Psoas muscle (tissue), 8 donors: ENCODE measurements around the gene LNPEP. TPM values are rescaled to one million over a fixed set of nuclear protein-coding genes. Genes with fewer than 3 reads are reported as not detected.

ENCODE experiments used
- ATAC-seq, 4 donors: fragments of 200-7000 bp; cut with Tn5 transposase; one replicate each; pipeline ENCODE4 v1.9.1; 2020; ENCODE audit warnings: moderate library complexity in 3 of 4, mild to moderate bottlenecking in 2 of 4
- DNase-seq, 2 donors: peaks; one replicate each; pipeline ENCODE4 v3.0.0-alpha.2; 2020
- H3K27ac ChIP-seq: fragments of 200-600 bp; one replicate; pipeline ENCODE4 v1.8.0; 2022
- H3K27me3 ChIP-seq, 3 donors: fragments of 200-600 bp in 1 of 3; one replicate each; pipeline versions ENCODE4 v1.6.1 to v1.8.0; 2013 to 2022; ENCODE audit warnings: low read length in 2 of 3, mild to moderate bottlenecking in 2 of 3, moderate library complexity in 1 of 3; ENCODE audit not compliant: insufficient read depth in 3 of 3
- H3K36me3 ChIP-seq, 2 donors: fragments of 200-600 bp in 1 of 2; one replicate each; pipeline versions ENCODE4 v1.6.1 to v1.8.0; 2013 to 2022; ENCODE audit warnings: low read depth in 1 of 2, mild to moderate bottlenecking in 1 of 2, moderate library complexity in 1 of 2; ENCODE audit not compliant: insufficient read depth in 1 of 2
- H3K4me1 ChIP-seq: fragments of 200-600 bp; one replicate; pipeline ENCODE4 v1.8.0; 2022
- H3K4me3 ChIP-seq: fragments of 200-600 bp; one replicate; pipeline ENCODE4 v1.8.0; 2022; ENCODE audit warnings: mild to moderate bottlenecking
- H3K9me3 ChIP-seq: fragments of 200-600 bp; one replicate; pipeline ENCODE4 v1.8.0; 2022
- CTCF ChIP-seq: fragments of 200-600 bp; IDR thresholded peaks from one replicate; pipeline ENCODE4 v1.8.0; 2022; ENCODE audit warnings: antibody characterized with exemption
- WGBS, 3 donors: extraction: QIAGEN DNeasy Blood & Tissue Kit; methylation state at CpG; one replicate each; pipeline versions ENCODE4 v1.1.6 to v1.1.7; 2013; 5-methylcytosine and 5-hydroxymethylcytosine counted together
- intact Hi-C, 2 donors: fragments of 100-400 bp; cut with DNase I; formaldehyde crosslinking; loops; one replicate each; pipeline versions ENCODE4 v1.11.0 to v1.14.2; 2022
- polyA plus RNA-seq, 3 donors: library from polyadenylated mRNA; stranded (reverse); fragments of 200-250 nt; gene quantifications; one replicate each; pipeline ENCODE4 v1.2.3, GENCODE V29; 2013
- total RNA-seq, 4 donors: library from RNA; stranded (reverse); fragmentation: NEBNext Ultra II Directional in 2 of 4; extraction: Animal tissue kit (Norgen Biotek cat#: 25700) in 2 of 4; gene quantifications; one replicate each; pipeline versions ENCODE4 v1.2.1 to v1.2.4, GENCODE V29; 2021 to 2023
- donor health status: healthy with polysubstance abuse.
- donor health status: DM: no; HTN: no; CAD: no; lungs with moderate emphysema.
- donor health status: Bipolar disorder and iron deficiency.
- donor health status: healthy.
- donor health status: DM: yes; HTN: yes; CAD: no.
- donor health status: DM: no; HTN: no; CAD: no.
- donor health status: DM: no; HTN: no; CAD: no.
- donor health status: DM: yes; HTN: yes; CAD: no.

LNPEP gene
- total and polyA plus RNA-seq, 7 donors: 4.1 to 62.8 (median 30.4) TPM

- Histone ChIP-seq H3K36me3 (peaks cover 0 to 38% of the 10 kb centered on the region in 2 donors), H3K4me3 (no peak overlapping the region), H3K9me3 (no peaks in the 10 kb centered on the region), H3K4me1 (no peaks in the 10 kb centered on the region), H3K27ac (no peak overlapping the region), H3K27me3 (no peaks in the 10 kb centered on the region)
- 83 to 92% (median 84%) methylated on average over 6 of the region's 6 CpGs for WGBS, 3 donors
- intact Hi-C loops: no loop called here
- DNase-seq: no peak
- peak; percentile 9 for TF ChIP-seq CTCF
- ATAC-seq: no peak
Measured at GRCh38 chr5:96901384-96901783, 34.5 kb upstream of the LNPEP start.

GRCh38 chr5:96901841-96902240, 34.0 kb upstream of the LNPEP start:
- DNase-seq (no peak), ATAC-seq (no peak)
- intact Hi-C loops: no loop called here
- no peak for TF ChIP-seq CTCF
- H3K36me3 ChIP-seq: peaks cover 0 to 35% of the 10 kb centered on the region in 2 donors
- WGBS, 3 donors: 90 to 93% (median 91%) methylated on average over 1 of the region's 1 CpG
- H3K27me3 ChIP-seq: no peaks in the 10 kb centered on the region
- no peaks in the 10 kb centered on the region for H3K4me1 ChIP-seq
- no peak overlapping the region for H3K4me3 ChIP-seq
- no peaks in the 10 kb centered on the region for H3K9me3 ChIP-seq
- no peak overlapping the region for H3K27ac ChIP-seq

GRCh38 chr5:96902876-96903275, 33.0 kb upstream of the LNPEP start:
- DNase-seq (no peak), ATAC-seq (no peak)
- intact Hi-C loops: no loop called here
- H3K36me3 ChIP-seq: peaks cover 0 to 31% of the 10 kb centered on the region in 2 donors
- H3K9me3 ChIP-seq: no peaks in the 10 kb centered on the region
- no peaks in the 10 kb centered on the region for H3K27me3 ChIP-seq
- no peak overlapping the region for H3K4me3 ChIP-seq
- TF ChIP-seq CTCF: no peak
- no peak overlapping the region for H3K27ac ChIP-seq
- no peaks in the 10 kb centered on the region for H3K4me1 ChIP-seq
- 92 to 97% (median 96%) methylated on average over 3 of the region's 3 CpGs for WGBS, 3 donors

- no peaks in the 10 kb centered on the region for H3K4me1 ChIP-seq
- intact Hi-C loops: no loop called here
- H3K9me3 ChIP-seq: no peaks in the 10 kb centered on the region
- H3K4me3 ChIP-seq: no peak overlapping the region
- no peak for TF ChIP-seq CTCF
- ATAC-seq (no peak), DNase-seq (no peak)
- whole genome bisulfite sequencing, 3 donors: 97 to 99% (median 97%) methylated on average over 2 of the region's 2 CpGs
- no peaks in the 10 kb centered on the region for H3K27me3 ChIP-seq
- no peak overlapping the region for H3K27ac ChIP-seq
- H3K36me3 ChIP-seq: peaks cover 0 to 31% of the 10 kb centered on the region in 2 donors
Measured at GRCh38 chr5:96903300-96903699, 32.6 kb upstream of the LNPEP start.
